ENCODE results near the gene WDR90. TPM values are rescaled to one million over a fixed set of nuclear protein-coding genes. Genes with fewer than 3 reads are reported as not detected.

Gene WDR90
- total and polyA plus RNA-seq, 2 of the 13 experiments (the other 11 are each of a cell fraction or from before 2014, with no cell fraction given), result 14.9 to 28.9 TPM

DNA sequence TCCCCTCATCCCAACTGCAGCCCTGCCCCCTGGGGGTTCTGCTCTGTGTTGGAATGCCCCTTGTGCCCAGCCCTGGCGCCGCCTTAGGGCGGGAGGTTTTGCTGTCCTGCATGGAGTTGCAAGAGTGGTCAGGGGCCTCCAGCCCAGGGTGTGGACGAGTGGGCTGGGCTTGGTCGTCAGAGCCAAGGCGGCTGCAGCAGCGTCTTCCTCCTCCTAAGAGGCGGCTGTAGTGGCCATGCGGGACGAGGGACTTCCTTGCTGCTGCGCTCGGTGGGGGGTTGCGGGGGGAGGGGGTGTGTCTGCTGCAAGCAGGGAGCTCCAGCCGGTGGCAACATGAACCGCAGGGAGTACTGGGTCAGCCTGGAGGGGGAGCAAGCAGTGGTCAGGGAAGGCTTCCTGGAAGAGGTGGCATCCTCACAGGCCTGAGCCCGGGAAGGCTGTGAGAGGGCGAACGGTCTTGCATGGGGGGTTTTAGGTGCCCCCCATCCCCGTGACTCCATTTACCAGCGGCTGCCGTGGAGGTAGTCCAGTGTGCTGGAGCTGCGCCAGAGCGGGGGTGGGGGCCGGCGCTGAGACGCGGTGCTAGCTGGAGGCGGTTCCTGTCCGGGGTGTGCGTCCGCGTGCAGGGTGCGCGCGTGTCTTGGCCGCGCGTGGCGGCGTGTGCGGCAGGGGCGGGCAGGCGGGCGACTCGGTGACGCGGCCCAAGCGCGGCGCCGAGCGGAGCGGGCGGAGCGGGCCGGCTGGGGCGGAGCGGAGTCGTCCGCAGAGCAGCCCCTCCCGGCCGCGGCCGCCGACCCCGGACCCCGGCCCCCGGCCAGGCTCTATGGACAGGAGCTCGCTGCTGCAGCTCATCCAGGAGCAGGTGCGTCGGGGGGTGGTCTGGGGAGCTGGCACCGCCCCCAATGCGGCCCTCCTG is 26.1 kb downstream of the WDR90 start, which contains the start of gene RHBDL1 (continued):
- TF ChIP-seq, protein P1, sequence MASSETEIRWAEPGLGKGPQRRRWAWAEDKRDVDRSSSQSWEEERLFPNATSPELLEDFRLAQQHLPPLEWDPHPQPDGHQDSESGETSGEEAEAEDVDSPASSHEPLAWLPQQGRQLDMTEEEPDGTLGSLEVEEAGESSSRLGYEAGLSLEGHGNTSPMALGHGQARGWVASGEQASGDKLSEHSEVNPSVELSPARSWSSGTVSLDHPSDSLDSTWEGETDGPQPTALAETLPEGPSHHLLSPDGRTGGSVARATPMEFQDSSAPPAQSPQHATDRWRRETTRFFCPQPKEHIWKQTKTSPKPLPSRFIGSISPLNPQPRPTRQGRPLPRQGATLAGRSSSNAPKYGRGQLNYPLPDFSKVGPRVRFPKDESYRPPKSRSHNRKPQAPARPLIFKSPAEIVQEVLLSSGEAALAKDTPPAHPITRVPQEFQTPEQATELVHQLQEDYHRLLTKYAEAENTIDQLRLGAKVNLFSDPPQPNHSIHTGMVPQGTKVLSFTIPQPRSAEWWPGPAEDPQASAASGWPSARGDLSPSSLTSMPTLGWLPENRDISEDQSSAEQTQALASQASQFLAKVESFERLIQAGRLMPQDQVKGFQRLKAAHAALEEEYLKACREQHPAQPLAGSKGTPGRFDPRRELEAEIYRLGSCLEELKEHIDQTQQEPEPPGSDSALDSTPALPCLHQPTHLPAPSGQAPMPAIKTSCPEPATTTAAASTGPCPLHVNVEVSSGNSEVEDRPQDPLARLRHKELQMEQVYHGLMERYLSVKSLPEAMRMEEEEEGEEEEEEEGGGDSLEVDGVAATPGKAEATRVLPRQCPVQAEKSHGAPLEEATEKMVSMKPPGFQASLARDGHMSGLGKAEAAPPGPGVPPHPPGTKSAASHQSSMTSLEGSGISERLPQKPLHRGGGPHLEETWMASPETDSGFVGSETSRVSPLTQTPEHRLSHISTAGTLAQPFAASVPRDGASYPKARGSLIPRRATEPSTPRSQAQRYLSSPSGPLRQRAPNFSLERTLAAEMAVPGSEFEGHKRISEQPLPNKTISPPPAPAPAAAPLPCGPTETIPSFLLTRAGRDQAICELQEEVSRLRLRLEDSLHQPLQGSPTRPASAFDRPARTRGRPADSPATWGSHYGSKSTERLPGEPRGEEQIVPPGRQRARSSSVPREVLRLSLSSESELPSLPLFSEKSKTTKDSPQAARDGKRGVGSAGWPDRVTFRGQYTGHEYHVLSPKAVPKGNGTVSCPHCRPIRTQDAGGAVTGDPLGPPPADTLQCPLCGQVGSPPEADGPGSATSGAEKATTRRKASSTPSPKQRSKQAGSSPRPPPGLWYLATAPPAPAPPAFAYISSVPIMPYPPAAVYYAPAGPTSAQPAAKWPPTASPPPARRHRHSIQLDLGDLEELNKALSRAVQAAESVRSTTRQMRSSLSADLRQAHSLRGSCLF (CRISPR knock-in tag; IDR thresholded peaks at IDR 0.05; ENCODE audit: borderline replicate concordance), result no peak
- TF ChIP-seq NCOR1 (IDR thresholded peaks at IDR 0.05; ENCODE audit: borderline replicate concordance, low read length) (no peak), ZNF558 (CRISPR knock-in tag; IDR thresholded peaks at IDR 0.05; ENCODE audit: borderline replicate concordance) (no peak), HMG20A (CRISPR knock-in tag; IDR thresholded peaks at IDR 0.05; ENCODE audit: borderline replicate concordance) (no peak), SAP130 (CRISPR knock-in tag; IDR thresholded peaks at IDR 0.05; ENCODE audit: low read depth) (0 out of 2 replicates have a peak, but pooled peaks have one; percentile 6), RARA (CRISPR knock-in tag; IDR thresholded peaks at IDR 0.05) (no peak), ZNF746 (CRISPR knock-in tag; IDR thresholded peaks at IDR 0.05) (peak; percentile 1; the same call in 1 of the 2 replicates), MTF2 (CRISPR knock-in tag; IDR thresholded peaks at IDR 0.05; ENCODE audit: borderline replicate concordance) (no peak), ZNF451 (CRISPR knock-in tag; IDR thresholded peaks at IDR 0.05) (no peak), ZNF652 (CRISPR knock-in tag; IDR thresholded peaks at IDR 0.05; ENCODE audit: borderline replicate concordance, low read depth) (no peak), PRPF4 (IDR thresholded peaks at IDR 0.05; ENCODE audit: low read depth, low read length, poor library complexity, severe bottlenecking) (no peak), ZKSCAN1 (IDR thresholded peaks at IDR 0.05; ENCODE audit: low read length) (no peak)
- TF ChIP-seq, protein P2, sequence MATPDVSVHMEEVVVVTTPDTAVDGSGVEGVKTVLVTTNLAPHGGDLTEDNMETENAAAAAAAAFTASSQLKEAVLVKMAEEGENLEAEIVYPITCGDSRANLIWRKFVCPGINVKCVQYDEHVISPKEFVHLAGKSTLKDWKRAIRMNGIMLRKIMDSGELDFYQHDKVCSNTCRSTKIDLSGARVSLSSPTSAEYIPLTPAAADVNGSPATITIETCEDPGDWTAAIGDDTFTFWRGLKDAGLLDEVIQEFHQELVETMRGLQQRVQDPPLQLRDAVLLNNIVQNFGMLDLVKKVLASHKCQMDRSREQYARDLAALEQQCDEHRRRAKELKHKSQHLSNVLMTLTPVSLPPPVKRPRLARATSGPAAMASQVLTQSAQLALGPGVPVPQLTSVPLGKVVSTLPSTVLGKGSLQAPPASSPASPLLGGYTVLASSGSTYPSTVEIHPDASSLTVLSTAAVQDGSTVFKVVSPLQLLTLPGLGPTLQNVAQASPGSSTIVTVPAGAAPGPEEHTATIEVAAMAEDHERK (CRISPR knock-in tag; IDR thresholded peaks at IDR 0.05; ENCODE audit: low read depth), result no peak
- TF ChIP-seq, protein P3, sequence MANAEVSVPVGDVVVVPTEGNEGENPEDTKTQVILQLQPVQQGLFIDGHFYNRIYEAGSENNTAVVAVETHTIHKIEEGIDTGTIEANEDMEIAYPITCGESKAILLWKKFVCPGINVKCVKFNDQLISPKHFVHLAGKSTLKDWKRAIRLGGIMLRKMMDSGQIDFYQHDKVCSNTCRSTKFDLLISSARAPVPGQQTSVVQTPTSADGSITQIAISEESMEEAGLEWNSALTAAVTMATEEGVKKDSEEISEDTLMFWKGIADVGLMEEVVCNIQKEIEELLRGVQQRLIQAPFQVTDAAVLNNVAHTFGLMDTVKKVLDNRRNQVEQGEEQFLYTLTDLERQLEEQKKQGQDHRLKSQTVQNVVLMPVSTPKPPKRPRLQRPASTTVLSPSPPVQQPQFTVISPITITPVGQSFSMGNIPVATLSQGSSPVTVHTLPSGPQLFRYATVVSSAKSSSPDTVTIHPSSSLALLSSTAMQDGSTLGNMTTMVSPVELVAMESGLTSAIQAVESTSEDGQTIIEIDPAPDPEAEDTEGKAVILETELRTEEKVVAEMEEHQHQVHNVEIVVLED (CRISPR knock-in tag; IDR thresholded peaks at IDR 0.05; ENCODE audit: borderline replicate concordance), result no peak
- TF ChIP-seq, protein P4, sequence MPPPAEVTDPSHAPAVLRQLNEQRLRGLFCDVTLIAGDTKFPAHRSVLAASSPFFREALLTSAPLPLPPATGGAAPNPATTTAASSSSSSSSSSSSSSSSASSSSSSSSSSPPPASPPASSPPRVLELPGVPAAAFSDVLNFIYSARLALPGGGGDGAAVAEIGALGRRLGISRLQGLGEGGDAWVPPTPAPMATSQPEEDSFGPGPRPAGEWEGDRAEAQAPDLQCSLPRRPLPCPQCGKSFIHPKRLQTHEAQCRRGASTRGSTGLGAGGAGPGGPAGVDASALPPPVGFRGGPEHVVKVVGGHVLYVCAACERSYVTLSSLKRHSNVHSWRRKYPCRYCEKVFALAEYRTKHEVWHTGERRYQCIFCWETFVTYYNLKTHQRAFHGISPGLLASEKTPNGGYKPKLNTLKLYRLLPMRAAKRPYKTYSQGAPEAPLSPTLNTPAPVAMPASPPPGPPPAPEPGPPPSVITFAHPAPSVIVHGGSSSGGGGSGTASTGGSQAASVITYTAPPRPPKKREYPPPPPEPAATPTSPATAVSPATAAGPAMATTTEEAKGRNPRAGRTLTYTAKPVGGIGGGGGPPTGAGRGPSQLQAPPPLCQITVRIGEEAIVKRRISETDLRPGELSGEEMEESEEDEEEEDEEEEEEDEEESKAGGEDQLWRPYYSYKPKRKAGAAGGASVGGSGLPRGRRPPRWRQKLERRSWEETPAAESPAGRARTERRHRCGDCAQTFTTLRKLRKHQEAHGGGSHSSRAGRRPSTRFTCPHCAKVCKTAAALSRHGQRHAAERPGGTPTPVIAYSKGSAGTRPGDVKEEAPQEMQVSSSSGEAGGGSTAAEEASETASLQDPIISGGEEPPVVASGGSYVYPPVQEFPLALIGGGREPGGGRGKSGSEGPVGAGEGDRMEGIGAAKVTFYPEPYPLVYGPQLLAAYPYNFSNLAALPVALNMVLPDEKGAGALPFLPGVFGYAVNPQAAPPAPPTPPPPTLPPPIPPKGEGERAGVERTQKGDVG (CRISPR knock-in tag; IDR thresholded peaks at IDR 0.05; ENCODE audit: borderline replicate concordance), result no peak
